HuH-7.5 (cell line): ENCODE measurements around the gene FAU.

ENCODE experiments used
- DNase-seq: peaks from one replicate; pipeline ENCODE4 v3.0.0; 2011; ENCODE audit warnings: low spot score

The FAU gene

DNA sequence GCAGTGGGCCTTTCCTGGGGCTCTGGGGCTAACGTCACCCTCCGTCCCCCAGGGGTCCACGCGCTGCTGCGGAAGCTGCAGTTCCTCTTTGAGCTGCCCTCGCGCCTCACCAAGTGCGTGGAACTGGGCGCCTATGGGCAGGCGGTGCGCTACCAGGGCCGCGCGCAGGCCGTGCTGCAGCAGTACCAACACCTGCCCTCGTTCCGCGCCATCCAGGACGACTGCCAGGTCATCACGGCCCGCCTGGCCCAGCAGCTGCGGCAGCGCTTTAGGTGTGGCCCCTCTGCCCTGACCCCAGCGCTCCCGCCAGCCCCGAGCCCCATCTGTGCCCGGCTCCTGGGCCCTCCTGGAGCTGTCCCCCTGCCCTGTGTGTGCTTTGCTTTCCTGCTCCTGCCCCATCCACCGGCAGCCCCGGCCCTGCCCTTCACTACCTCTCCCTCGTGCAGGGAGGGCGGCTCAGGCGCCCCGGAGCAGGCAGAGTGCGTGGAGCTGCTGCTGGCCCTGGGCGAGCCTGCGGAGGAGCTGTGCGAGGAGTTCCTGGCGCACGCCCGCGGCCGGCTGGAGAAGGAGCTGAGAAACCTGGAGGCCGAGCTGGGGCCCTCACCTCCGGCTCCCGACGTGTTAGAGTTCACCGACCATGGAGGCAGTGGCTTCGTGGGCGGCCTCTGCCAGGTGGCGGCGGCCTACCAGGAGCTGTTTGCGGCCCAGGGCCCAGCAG lies 14.0 kb downstream of the FAU start:
- no peak for DNase-seq

DNA sequence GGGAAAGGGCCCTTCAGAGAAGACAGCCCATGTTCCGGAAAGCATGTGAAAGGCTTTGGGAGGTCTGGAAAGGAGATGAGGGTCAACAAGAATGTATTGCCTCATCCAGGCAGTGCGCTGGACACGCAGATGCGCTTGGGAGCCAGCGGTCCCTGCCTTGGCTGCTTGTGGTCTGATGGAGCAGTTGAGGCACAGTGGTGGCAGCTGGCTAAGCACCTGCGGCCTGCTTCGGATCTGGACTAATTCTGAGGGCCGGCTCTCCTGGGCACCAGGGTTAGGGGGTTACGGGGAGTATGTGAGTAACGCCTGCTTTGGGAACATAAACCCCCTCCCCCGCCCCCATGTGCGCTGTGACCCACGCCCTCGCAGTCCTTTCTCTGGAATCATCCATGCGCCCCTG lies 14.9 kb downstream of the FAU start:
- no peak for DNase-seq

GRCh38 chr11:65104628-65105027 lies 17.3 kb downstream of the FAU start:
- no peak for DNase-seq

DNA sequence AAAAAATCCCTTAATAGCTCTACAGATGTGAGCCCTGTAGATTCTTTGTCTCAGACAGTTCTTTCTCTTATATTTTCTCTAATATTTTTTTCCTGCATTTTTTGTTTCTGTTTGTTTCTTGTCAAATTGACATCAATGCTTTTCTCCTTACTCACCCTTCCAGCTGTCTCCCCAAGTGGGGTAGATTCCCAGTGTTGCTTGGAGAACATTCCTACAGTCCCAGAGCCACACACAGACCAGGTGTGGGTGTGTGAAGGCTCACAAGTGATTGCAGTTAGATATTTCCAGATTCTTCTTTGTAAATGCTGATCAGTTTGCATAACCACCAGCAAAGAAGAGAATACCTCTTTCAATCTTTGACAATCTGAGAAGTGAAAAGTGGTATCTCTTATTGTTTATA lies 18.5 kb downstream of the FAU start:
- no peak for DNase-seq

DNA sequence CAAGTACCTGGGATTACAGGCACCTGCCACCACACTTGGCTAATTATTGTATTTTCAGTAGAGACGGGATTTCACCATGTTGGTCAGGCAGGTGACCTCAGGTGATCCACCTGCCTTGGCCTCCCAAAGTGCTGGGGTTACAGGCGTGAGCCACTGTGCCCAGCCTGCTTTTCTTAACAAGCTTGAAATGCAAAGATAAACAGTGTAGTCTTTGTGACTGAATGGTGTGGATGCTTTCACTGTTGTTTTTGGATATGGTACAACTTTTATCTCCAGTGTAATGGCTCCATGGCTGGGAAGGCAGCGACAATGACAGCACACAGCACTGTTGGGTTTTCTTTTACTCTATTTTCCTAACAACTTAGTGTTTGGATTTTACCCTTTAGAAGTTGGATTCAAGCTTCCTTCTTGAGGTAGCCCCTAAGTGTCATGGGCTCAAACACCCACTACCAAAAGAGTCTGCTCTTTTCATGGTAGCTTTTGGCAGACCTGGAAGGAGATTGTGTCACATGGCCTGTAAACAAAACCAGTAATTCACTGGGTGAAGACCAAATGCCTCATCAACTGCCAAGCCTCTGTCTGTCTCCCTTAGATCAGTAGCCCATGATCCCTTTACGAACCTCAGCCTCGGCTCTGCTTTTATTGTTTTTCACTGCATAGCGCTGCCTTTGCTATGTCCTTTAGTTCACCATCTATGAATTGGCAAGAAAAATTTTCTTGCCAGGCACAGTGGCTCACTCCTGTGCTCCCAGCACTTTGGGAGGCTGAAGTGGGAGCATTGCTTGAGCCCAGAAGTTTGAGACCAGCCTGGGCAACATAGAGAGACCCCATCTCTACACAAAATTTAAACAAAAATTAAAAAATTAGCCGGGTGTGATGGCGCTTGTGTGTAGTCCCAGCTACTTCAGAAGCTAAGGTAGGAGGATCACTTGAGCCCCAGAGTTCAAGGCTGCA lies 19.5 kb downstream of the FAU start:
- DNase-seq, result no peak

DNA sequence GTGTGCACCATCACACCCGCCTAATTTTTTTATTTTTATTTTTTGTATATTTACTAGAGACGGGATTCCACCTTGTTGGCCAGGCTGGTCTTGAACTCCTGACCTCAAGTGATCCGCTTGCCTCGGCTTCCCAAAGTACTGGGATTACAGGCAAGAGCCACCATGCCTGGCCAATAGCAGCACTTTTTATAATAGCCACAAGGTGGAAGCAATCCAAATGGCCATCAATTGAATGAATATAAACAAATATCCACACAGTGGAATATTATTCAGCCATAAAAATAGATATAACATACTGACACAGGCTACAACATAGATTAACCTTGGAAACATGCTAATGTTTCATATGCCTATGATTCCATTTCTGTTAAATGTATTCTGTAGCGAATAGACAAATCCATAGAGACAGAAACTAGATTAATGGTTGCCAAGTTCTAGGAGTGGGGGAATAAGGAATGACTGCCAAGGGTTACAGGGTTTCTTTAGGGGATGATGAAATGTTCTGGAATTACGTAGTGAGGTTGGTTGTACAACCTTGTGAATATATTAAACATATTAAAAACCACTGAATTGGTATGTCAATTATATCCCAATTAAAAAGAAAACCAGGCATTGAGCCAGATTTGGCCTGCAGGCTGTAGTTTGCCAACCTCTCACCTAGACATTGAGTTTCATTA lies 21.1 kb downstream of the FAU start:
- no peak for DNase-seq

DNA sequence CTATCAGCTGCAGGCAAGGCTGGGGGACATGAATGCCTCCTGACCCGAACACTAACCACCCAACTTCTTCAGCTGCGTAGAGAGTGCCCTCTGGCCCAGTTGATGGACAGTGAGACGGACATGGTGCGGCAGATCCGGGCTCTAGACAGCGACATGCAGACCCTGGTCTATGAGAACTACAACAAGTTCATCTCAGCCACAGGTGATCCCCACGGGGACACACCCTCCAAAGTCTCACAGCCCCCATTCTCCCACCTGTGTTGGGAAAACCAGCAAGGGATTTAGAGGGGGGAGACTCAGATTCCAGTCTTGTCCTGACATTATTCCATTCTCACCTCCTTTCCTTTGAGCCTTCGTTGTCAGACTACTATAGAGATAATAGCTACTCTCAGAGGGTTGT lies 25.0 kb downstream of the FAU start:
- no peak for DNase-seq

GRCh38 chr11:65095974-65096806 lies 25.7 kb downstream of the FAU start, which contains the start of gene VPS51:
Gene VPS51 (plus strand): TSS chr11:65096214. CDS start chr11:65096251, 37 bp downstream.
- DNase-seq, result peak; percentile 90

GRCh38 chr11:65095427-65095826 lies 26.5 kb downstream of the FAU start:
- DNase-seq, result no peak

DNA sequence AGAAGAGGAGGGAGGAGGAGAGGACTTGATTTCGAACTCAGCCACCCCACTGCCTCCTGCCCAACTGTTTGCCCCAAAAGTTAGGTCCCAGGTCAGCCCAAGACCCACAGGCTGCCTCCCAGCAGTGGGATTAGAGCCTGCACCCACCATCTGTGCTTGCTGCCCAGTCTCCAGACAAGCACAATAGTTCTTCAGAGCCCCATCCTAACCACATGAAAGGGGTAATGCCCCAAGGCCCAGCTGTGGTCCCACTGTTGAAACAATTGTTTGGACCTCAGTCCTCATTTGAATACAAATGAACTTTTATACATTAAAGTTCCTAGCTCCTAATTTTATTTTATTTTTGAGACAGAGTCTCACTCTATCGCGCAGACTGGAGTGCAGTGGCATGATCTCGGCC lies 31.3 kb downstream of the FAU start:
- DNase-seq, result no peak

DNA sequence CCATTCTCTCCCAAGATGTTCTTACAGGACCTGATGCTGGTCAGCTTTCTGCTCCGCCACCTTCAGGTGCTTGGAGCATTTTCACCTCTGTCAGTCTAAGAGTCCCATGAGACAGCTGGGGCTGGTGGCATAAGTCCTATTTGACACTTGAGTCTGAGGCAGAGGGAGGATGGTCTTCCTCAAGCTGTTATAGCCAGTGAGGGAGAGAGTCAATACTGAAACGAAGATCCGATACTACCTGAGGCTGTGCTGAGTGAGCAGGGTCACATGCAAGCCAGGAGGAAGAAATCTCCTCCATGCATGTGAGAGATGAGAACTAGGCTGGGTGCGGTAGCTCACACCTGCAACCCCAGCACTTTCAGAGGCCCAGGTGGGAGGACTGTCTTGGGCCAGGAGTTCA lies 32.3 kb downstream of the FAU start:
- no peak for DNase-seq

DNA sequence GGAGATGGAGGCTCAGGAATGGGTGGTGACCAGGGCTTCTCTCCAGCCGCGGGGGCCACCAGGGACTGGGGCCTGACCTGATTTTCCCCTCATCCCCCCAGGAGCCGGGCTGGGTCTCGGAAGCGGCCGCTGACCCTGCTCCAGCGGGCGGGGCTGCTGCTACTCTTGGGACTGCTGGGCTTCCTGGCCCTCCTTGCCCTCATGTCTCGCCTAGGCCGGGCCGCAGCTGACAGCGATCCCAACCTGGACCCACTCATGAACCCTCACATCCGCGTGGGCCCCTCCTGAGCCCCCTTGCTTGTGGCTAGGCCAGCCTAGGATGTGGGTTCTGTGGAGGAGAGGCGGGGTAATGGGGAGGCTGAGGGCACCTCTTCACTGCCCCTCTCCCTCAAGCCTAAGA lies 34.1 kb downstream of the FAU start:
- no peak for DNase-seq

DNA sequence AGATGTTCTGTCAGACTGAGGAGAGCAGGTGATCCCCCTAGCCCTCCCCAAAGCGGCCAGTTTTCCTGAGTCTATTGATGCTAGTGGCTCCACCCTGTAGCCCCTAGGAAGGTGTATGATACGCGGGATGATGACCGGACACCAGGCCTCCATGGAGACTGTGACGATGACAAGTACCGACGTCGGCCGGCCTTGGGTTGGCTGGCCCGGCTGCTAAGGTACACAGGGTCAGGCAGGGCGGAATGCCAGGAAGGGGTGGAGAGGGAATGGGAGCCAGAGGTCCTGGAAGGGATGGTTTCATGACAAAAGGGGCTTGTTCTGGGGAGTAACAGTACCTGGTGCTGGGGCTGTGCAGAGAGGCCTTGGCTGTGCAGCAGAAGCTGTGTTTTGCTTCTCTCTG lies 34.7 kb downstream of the FAU start:
- DNase-seq, result no peak

DNA sequence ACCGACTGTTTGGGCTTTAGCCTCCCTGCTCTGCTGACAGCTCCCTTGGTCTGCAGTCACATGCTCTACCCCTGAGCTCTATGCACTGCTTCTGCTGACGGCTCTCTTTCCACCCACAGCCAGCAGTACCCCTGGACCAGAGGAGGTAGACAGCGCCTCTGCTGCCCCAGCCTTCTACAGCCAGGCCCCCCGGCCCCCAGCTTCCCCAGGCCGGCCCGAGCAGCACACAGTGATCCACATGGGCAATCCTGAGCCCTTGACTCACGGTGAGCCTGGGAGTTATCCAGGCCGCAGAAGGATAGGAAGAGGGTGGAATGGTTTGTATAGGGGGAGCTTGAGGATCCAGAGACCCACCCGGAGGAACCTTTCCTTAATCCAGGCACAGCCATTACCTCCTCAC lies 35.1 kb downstream of the FAU start:
- DNase-seq, result no peak

DNA sequence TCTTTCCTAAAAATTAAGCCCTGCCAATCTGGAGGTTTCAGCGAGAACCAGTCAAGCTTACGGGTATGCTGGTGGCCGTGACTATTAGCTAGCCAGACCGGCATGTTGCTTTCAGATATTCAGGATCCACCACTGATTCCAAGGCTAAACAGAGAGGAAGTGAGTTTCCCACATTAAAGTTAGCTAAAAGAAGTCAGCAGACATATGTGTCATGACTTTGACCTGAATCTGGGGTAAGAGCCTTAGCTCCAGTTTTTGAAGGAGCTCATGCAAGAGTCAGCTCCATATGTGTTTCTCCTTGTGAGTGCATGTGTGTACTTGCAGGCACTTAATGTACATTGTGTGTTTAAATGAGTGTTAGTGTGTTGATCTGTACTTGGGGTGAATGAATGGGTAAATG lies 36.5 kb downstream of the FAU start:
- no peak for DNase-seq

DNA sequence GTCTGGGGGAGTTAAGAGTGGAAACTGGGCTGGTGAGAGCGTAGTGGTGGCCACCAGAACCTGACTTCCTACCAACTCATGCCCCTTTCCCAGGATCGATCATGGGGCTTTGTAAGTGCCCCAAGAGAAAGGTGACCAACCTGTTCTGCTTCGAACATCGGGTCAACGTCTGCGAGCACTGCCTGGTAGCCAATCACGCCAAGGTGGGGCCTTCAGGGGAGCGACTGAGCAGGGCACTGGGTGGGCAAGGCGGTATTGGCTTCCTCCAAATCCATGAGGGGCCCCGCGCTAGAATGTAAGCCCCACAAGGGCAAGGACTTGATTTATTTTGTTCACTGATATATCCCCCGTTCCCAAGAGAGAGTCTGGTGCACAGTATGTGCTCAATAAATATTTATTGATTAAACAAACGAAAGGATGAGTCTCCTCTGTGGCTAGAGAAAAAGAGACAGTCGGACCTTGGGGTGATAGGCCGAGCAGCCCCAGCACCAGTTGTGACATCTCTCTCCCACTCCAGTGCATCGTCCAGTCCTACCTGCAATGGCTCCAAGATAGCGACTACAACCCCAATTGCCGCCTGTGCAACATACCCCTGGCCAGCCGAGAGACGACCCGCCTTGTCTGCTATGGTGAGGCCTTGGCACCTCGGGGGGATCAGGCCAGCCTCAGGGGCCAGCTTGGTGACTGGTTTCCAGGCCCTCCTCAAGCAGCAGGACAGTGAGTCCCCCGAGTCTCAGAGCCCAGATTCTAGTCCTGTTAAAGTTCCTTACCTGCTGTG lies 37.1 kb downstream of the FAU start:
- no peak for DNase-seq

DNA sequence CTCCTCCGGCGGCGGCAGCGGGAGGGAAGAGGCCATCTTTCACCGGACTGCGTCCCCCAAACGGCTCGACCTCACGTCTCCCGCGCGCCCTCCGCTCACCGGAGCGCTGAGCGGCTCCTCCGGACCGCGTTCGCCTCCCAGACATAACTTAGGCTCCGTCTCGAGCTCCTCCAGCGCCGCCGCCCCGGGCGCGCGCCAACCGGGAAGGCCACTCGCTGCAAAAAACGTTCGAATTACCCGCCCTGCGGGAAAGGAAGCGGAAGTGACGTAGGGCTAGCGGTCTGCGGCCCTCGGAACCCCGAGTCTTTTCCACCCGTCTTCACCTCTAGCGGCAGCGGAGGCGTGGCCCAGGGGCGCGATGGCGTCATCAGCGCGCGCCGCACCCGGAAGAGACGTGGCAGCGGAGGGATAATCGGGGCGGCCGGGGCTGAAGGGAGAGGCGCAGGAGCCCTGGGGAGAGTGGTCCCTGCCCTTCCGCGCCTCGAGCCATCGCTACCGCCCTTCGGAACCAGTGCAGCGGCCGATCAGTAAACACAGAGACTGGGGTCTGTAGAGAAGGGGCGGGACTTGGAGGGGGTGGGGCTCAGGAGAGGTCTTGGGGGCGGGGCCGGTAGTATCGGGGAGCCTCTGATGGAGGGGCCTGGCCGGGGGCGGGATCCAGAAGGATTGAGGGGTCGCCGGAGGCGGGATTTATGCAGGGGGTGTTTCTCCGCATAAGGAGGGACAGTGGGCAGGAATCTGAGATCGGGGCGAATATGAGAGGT lies 37.9 kb downstream of the FAU start, which contains the start of the genes CDCA5 and ZFPL1:
Gene CDCA5, minus strand, starts transcription at position 207 of the 764 bp plus-strand sequence. Its CDS starts 62 bp downstream, at position 145.
Gene ZFPL1, plus strand, starts transcription at position 389 of the 764 bp plus-strand sequence. CDS start 477 bp downstream, outside the sequence.
- peak; percentile 89 for DNase-seq

DNA sequence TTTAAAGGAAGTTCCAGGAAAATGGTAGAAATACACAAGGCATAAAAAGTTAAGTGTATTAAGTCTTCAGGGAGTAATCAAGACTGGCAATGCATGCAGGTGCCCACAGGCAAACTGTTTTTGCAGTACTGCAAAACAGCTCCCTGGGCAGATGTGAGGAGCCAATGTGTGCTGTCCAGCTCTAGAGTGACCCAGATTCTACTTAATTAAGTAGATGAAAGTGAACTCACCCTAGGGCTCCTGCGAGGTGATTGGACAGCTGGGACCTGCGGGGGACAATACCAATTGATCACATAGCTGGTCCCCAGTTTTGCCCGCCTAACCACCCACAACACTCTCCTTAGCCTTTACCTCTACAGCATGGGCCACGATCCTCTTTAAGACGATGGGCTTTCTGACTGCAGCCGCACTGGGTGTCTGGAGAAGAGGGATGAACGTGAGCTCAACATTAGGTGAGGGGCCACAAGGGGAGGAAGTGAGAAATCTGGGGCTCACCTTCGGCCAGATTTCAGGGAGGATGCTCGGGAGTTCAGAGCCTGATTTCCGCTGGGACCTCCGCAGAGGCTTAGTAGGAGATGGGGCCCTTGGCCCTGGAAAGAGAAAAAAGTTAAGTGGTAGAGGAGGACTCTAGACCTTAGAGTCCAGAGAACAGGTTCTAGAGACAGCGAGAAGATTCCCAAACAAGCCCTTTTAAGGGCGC lies 38.6 kb downstream of the FAU start:
- no peak for DNase-seq

DNA sequence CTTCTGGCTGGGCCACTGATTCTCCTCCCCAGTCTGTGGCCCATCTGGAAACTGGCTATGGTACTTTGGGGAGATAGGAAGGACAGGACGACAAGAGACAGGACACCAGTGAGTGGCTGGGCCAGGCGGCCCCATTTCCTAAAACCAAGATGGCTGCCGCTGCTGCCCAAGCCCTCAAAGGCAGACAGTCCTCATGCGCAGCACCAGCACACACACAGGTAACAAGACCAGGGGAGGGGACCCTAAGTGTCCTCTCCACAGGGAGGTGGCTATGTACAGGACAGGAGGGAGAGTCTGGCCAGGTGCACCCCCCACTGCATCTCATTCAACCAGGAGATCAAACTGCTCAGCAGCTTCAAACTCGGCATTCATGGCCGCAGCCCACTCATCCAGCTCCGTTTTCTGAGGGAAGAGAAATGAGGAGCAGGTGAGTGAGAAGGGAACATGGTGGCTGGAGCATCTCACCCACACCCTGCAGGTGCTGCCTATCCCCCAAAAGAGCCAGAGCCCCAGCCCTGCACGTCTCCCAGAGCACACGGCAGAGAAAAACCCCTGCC lies 43.1 kb downstream of the FAU start:
- no peak for DNase-seq
